Hepatocyte (in vitro differentiated cells): ENCODE measurements around the gene FRAS1. TPM values are rescaled to one million over a fixed set of nuclear protein-coding genes. Genes with fewer than 3 reads are reported as not detected.
"Not testable (repeated sequence)": the region's sequence is repeated elsewhere in the genome, so short reads cannot be mapped to it uniquely, and the experiment has no call there.

Experiments used
- DNase-seq: peaks from one replicate; pipeline ENCODE4 v3.0.0-alpha.2; 2016; ENCODE audit warnings: low spot score
- H2AFZ ChIP-seq: fragments of 200-600 bp; sonication (generic); 2 replicates; pipeline ENCODE4 v1.6.0; 2016; ENCODE audit warnings: antibody characterized with exemption, mild to moderate bottlenecking
- H3K27ac ChIP-seq: fragments of 200-600 bp; sonication (generic); 2 replicates; pipeline ENCODE4 v1.5.1; 2016; ENCODE audit warnings: mild to moderate bottlenecking
- H3K27me3 ChIP-seq: fragments of 200-600 bp; sonication (generic); 2 replicates; pipeline ENCODE4 v1.6.1; 2016
- H3K36me3 ChIP-seq: fragments of 200-600 bp; sonication (generic); replicated peaks from 2 replicates; pipeline ENCODE4 v1.5.1; 2016; ENCODE audit warnings: low read depth; ENCODE audit not compliant: insufficient read depth
- H3K4me1 ChIP-seq: fragments of 200-600 bp; sonication (generic); 2 replicates; pipeline ENCODE4 v1.5.1; 2016; ENCODE audit warnings: mild to moderate bottlenecking, moderate library complexity; ENCODE audit not compliant: insufficient read depth
- H3K4me2 ChIP-seq: fragments of 200-600 bp; sonication (generic); 2 replicates; pipeline ENCODE4 v1.6.0; 2016
- H3K4me3 ChIP-seq: fragments of 200-600 bp; sonication (generic); 2 replicates; pipeline ENCODE4 v1.5.1; 2016; ENCODE audit warnings: mild to moderate bottlenecking
- H3K79me2 ChIP-seq: fragments of 200-600 bp; sonication (generic); 2 replicates; pipeline ENCODE4 v1.6.0; 2017; ENCODE audit warnings: mild to moderate bottlenecking
- H3K9me2 ChIP-seq: fragments of 200-600 bp; sonication (generic); replicated peaks from 2 replicates; pipeline ENCODE4 v1.6.0; 2017; ENCODE audit warnings: mild to moderate bottlenecking; ENCODE audit not compliant: insufficient read depth
- H3K9me3 ChIP-seq: fragments of 200-600 bp; sonication (generic); 2 replicates; pipeline ENCODE4 v1.5.1; 2016; ENCODE audit warnings: low read depth, mild to moderate bottlenecking
- H4K20me1 ChIP-seq: fragments of 200-600 bp; sonication (generic); 2 replicates; pipeline ENCODE4 v1.6.0; 2016; ENCODE audit warnings: mild to moderate bottlenecking; ENCODE audit not compliant: insufficient read depth, poor library complexity, severe bottlenecking
- EZH2 ChIP-seq: fragments of 200-600 bp; sonication (generic); IDR thresholded peaks from 2 replicates; pipeline ENCODE4 v1.6.1; 2016; ENCODE audit warnings: antibody characterized with exemption, mild to moderate bottlenecking, borderline replicate concordance
- EZH2phosphoT487 ChIP-seq: fragments of 200-600 bp; sonication (generic); IDR thresholded peaks from one replicate; pipeline ENCODE4 v1.6.1; 2018; ENCODE audit warnings: antibody characterized with exemption, mild to moderate bottlenecking, low read depth, moderate library complexity; ENCODE audit not compliant: unreplicated experiment, severe bottlenecking
- WGBS: methylation state at CpG from one replicate; pipeline ENCODE4 v1.1.6; 2016; ENCODE audit warnings: low lambda C conversion rate; ENCODE audit errors: missing lambda C conversion rate; 5-methylcytosine and 5-hydroxymethylcytosine counted together
- polyA plus RNA-seq: library from polyadenylated mRNA; unstranded; fragments of >200 nt; fragmentation: Nextera tagmentation; extraction: Ambion mirVana; gene quantifications from 2 replicates; pipeline ENCODE4 v1.2.1, GENCODE V29; 2016
- total RNA-seq: library from RNA; depleted of rRNA; stranded (reverse); fragments of >200 nt; gene quantifications from 2 replicates; pipeline ENCODE4 v1.2.3, GENCODE V29; 2014
- TF ChIP-seq, protein P1 (sequence below): fragments of 200-600 bp; sonication (generic); IDR thresholded peaks from 2 replicates; pipeline ENCODE4 v1.5.1; 2016; ENCODE audit warnings: antibody characterized with exemption, mild to moderate bottlenecking; ENCODE audit not compliant: poor library complexity

Gene FRAS1
- total and polyA plus RNA-seq, 2 experiments from 2014 or later = 9.3 to 38.5 TPM

DNA sequence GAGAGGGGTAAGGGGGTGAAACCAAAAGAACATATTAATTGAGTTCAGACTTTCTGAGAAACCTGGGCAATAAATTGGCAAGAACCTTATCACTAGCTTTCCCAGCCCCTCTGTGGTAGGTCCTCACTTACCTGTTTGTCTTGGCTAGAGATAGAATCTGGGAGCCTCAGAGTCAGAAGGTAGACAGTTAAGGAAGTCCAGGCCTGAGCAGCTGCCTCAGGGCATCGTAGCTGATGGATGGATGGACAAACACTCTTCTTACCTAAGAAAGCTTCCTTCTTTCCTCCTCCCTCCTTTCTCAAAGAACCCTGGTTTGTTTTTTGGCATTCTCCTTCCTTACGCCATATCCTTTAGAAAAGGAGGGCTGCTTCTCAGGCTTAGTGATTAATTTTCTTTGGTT is 24.4 kb downstream of the FRAS1 start:
- Histone ChIP-seq H3K36me3 (no peaks in the 10 kb centered on the region), H4K20me1 (no peaks in the 10 kb centered on the region), H3K27me3 (no peaks in the 10 kb centered on the region), H3K4me1 (no peaks in the 10 kb centered on the region), H3K4me3 (no peak overlapping the region), H3K79me2 (no peaks in the 10 kb centered on the region), H3K9me2 (no peaks in the 10 kb centered on the region), H2AFZ (no peak overlapping the region), H3K27ac (no peak overlapping the region), H3K4me2 (no peak overlapping the region), H3K9me3 (no peaks in the 10 kb centered on the region)
- WGBS = 79% methylated on average over 2 of the region's 2 CpGs
- DNase-seq = no peak
- TF ChIP-seq, protein P1, sequence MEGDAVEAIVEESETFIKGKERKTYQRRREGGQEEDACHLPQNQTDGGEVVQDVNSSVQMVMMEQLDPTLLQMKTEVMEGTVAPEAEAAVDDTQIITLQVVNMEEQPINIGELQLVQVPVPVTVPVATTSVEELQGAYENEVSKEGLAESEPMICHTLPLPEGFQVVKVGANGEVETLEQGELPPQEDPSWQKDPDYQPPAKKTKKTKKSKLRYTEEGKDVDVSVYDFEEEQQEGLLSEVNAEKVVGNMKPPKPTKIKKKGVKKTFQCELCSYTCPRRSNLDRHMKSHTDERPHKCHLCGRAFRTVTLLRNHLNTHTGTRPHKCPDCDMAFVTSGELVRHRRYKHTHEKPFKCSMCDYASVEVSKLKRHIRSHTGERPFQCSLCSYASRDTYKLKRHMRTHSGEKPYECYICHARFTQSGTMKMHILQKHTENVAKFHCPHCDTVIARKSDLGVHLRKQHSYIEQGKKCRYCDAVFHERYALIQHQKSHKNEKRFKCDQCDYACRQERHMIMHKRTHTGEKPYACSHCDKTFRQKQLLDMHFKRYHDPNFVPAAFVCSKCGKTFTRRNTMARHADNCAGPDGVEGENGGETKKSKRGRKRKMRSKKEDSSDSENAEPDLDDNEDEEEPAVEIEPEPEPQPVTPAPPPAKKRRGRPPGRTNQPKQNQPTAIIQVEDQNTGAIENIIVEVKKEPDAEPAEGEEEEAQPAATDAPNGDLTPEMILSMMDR = no peak
- TF ChIP-seq EZH2 (no peak), EZH2phosphoT487 (no peak)

DNA sequence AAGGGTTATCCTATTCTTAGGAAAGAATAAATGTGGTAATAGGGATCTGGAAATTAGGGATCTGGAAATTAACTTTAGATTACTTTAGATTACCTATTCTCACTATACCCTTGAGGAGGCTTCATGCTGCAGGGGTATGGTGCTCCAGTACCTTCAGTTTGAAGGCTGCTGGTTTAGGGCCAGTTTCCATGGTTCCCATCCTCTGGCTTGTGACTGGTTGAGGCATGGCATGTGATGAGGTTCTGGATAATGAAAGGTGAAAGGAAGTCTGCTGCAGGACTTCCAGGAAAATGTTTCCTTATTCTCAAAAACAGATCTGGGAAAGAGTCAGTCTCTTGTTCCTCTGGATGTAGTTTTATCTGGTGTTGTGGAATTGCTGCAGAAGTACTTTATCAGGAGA is 25.9 kb downstream of the FRAS1 start:
- no peak for DNase-seq
- Histone ChIP-seq H2AFZ (no peak overlapping the region), H3K4me3 (no peak overlapping the region), H3K4me1 (no peaks in the 10 kb centered on the region), H3K79me2 (no peaks in the 10 kb centered on the region), H3K36me3 (no peaks in the 10 kb centered on the region), H3K9me3 (no peaks in the 10 kb centered on the region), H3K27ac (no peak overlapping the region), H3K27me3 (no peaks in the 10 kb centered on the region), H3K4me2 (no peak overlapping the region), H4K20me1 (no peaks in the 10 kb centered on the region), H3K9me2 (no peaks in the 10 kb centered on the region)
- no peak for TF ChIP-seq EZH2
- TF ChIP-seq EZH2phosphoT487 = no peak
- TF ChIP-seq, protein P1 = no peak

DNA sequence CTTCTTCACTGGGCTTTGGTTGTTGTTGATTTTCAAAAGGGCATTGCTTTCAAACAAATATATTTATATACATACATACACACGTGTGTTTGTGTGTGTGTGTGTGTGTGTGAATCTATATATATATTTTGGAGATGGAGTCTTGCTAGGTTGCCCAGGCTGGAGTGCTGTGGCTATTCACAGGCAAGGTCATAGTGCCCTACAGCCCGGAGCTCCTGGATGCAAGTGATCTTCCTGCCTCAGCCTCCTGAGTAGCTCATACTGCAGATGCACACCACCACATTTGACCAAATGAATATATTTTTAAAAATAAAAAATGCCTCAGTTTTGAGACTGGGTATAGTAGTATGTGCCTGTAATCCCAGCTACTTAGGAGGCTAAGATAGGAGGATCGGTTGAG is 34.4 kb downstream of the FRAS1 start:
- H3K79me2 ChIP-seq = no peaks in the 10 kb centered on the region
- H3K27ac ChIP-seq = no peak overlapping the region
- H3K4me1 ChIP-seq = no peaks in the 10 kb centered on the region
- no peak for DNase-seq
- no peak overlapping the region for H2AFZ ChIP-seq
- H3K27me3 ChIP-seq = no peaks in the 10 kb centered on the region
- no peak overlapping the region for H3K4me3 ChIP-seq
- H3K9me3 ChIP-seq = no peaks in the 10 kb centered on the region
- H3K4me2 ChIP-seq = no peak overlapping the region
- no peaks in the 10 kb centered on the region for H3K9me2 ChIP-seq
- H4K20me1 ChIP-seq = no peaks in the 10 kb centered on the region
- H3K36me3 ChIP-seq = no peaks in the 10 kb centered on the region
- WGBS = 97% methylated on average over 3 of the region's 3 CpGs
- no peak for TF ChIP-seq EZH2

DNA sequence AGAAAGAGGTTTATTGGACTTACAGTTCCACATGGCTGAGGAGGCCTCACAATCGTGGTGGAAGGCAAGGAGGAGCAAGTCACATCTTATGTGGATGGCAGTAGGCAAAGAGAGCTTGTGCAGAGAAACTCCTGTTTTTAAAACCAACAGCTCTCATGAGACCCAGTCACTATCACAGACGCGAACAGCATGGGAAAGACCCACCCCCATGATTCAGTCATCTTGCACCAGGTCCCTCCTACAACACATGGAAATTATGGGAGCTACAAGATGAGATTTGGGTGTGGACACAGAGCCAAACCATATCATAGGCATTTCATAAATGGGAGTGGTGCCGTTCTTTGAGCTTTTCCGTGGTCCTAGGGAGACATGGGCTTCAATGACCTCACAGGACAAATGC is 35.2 kb downstream of the FRAS1 start:
- H3K4me3 ChIP-seq, H2AFZ ChIP-seq, H3K27ac ChIP-seq, H3K9me3 ChIP-seq, H3K9me2 ChIP-seq, H3K4me1 ChIP-seq, DNase-seq, H3K36me3 ChIP-seq, H4K20me1 ChIP-seq, H3K79me2 ChIP-seq, H3K4me2 ChIP-seq, H3K27me3 ChIP-seq: not testable (repeated sequence)
- whole genome bisulfite sequencing = 88% methylated on average over 5 of the region's 5 CpGs

DNA sequence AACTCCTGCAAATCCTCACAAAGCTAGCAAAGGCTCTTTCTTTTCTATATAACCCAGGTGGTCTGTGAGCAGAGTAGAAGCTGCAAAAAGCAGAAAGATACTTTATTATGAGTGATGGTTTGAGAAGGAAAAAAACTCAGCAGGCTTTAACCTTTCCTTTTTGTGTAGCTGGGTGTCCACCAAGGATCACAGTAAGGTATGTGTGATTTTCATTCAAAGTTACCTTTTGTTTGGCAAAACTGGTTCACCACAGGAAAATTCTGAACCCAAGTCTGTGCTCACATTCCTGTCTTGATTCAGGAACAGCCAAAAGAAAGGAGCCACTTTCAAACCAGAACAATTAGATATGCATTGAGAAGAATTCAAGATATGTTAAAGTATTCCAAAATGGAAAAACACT is 35.7 kb downstream of the FRAS1 start:
- no peak for DNase-seq
- Histone ChIP-seq H3K9me2 (no peaks in the 10 kb centered on the region), H4K20me1 (no peaks in the 10 kb centered on the region), H3K4me1 (no peaks in the 10 kb centered on the region), H3K36me3 (no peaks in the 10 kb centered on the region), H3K4me3 (no peak overlapping the region), H3K27me3 (no peaks in the 10 kb centered on the region), H3K79me2 (no peaks in the 10 kb centered on the region), H3K4me2 (no peak overlapping the region), H3K27ac (no peak overlapping the region), H2AFZ (no peak overlapping the region), H3K9me3 (no peaks in the 10 kb centered on the region)
- TF ChIP-seq, protein P1 = no peak
- TF ChIP-seq EZH2phosphoT487 = no peak
- TF ChIP-seq EZH2 = no peak
